Endothelial cell of umbilical vein (primary cell): ENCODE data around the gene SLC12A4. TPM values are rescaled to one million over a fixed set of nuclear protein-coding genes. Genes with fewer than 3 reads are reported as not detected.
"Not testable (repeated sequence)": the region's sequence is repeated elsewhere in the genome, so short reads cannot be mapped to it uniquely, and the experiment has no call there.

Experiments used
- BruUV-seq: library from RNA; stranded (reverse); fragments of 400-500 nt; replicated peaks from 2 replicates; lab custom pipeline; 2021; lab: Mats Ljungman, UMichigan
- CTCF ChIA-PET: fragments of 300-600, 350-600 bp; sonication (Branson Sonifier 250); formaldehyde crosslinking; loops from one replicate; lab custom pipeline; 2021; ENCODE audit warnings: antibody characterized with exemption, inconsistent platforms; lab: Charles Lee
- POLR2A ChIA-PET: fragments of 300-600, 350-600 bp; sonication (Branson Sonifier 250); formaldehyde crosslinking; loops from one replicate; lab custom pipeline; 2021; ENCODE audit warnings: antibody characterized with exemption, inconsistent platforms; lab: Charles Lee
- DNase-seq: peaks from one replicate; pipeline ENCODE4 v3.0.0-alpha.2; 2011; ENCODE audit warnings: low read depth, low spot score
- FAIRE-seq: peaks from 2 replicates; lab custom pipeline; 2011; peaks lifted over from hg19 to GRCh38; lab: Jason Lieb, UNC
- H2AFZ ChIP-seq: 2 replicates; pipeline ENCODE4 v1.6.0; 2012; ENCODE audit warnings: low read depth, low read length, control low read depth, inconsistent platforms
- H3K27ac ChIP-seq: 2 replicates; pipeline ENCODE4 v1.5.1; 2011; ENCODE audit warnings: low read depth, mild to moderate bottlenecking, control low read depth, low read length, moderate library complexity; ENCODE audit not compliant: insufficient read depth
- H3K27me3 ChIP-seq, 2 experiments: 2 replicates each; pipeline versions ENCODE4 v1.6.0 to v1.6.1; 2011; ENCODE audit warnings: low read length in 2 of 2, mixed read lengths in 1 of 2; ENCODE audit not compliant: control insufficient read depth in 2 of 2, insufficient read depth in 2 of 2
- H3K36me3 ChIP-seq, 2 experiments: 2 replicates in 1 of 2; 3 replicates in 1 of 2; pipeline ENCODE4 v1.5.1; 2011; ENCODE audit warnings: low read length in 2 of 2, mild to moderate bottlenecking in 1 of 2, moderate library complexity in 1 of 2; ENCODE audit not compliant: control insufficient read depth in 2 of 2, insufficient read depth in 2 of 2; ENCODE audit errors: extremely low read depth in 1 of 2
- H3K4me1 ChIP-seq: 3 replicates; pipeline ENCODE4 v1.5.1; 2011; ENCODE audit warnings: mild to moderate bottlenecking, low read length; ENCODE audit not compliant: control insufficient read depth, insufficient read depth; ENCODE audit errors: extremely low read depth
- H3K4me2 ChIP-seq: 2 replicates; pipeline ENCODE4 v1.6.1; 2011; ENCODE audit warnings: low read length, control low read depth, mixed read lengths; ENCODE audit not compliant: insufficient read depth
- H3K4me3 ChIP-seq, 3 experiments: fragments of 200-600 bp in 1 of 3; sonication (generic), shearing (Covaris generic) in 1 of 3; replicated peaks in 1 of 3; 2 replicates each; pipeline ENCODE4 v1.5.1; 2011 to 2016; ENCODE audit warnings: control low read depth in 3 of 3, low read length in 3 of 3, mild to moderate bottlenecking in 2 of 3, inconsistent platforms in 1 of 3, low read depth in 1 of 3, moderate library complexity in 1 of 3; ENCODE audit not compliant: insufficient read depth in 1 of 3
- H3K79me2 ChIP-seq: 2 replicates; pipeline ENCODE4 v1.6.0; 2012; ENCODE audit warnings: low read length, inconsistent platforms; ENCODE audit not compliant: control insufficient read depth, insufficient read depth
- H3K9ac ChIP-seq: replicated peaks from 2 replicates; pipeline ENCODE3; 2011; ENCODE audit warnings: low read length, control low read depth; ENCODE audit not compliant: insufficient read depth; ENCODE audit errors: extremely low read depth
- H3K9me1 ChIP-seq: replicated peaks from 3 replicates; pipeline ENCODE4 v1.6.0; 2011; ENCODE audit warnings: mild to moderate bottlenecking, low read length; ENCODE audit not compliant: control insufficient read depth, insufficient read depth; ENCODE audit errors: extremely low read depth
- H3K9me3 ChIP-seq: replicated peaks from 2 replicates; pipeline ENCODE4 v1.5.1; 2012; ENCODE audit warnings: low read length, inconsistent platforms; ENCODE audit not compliant: control insufficient read depth, insufficient read depth
- H4K20me1 ChIP-seq: replicated peaks from 2 replicates; pipeline ENCODE3; 2011; ENCODE audit warnings: mild to moderate bottlenecking, low read length; ENCODE audit not compliant: control insufficient read depth, insufficient read depth; ENCODE audit errors: extremely low read depth
- POLR2AphosphoS5 ChIP-seq: IDR thresholded peaks from 2 replicates; pipeline ENCODE4 v1.6.1; 2012; ENCODE audit warnings: low read depth, mild to moderate bottlenecking, control low read depth, low read length, moderate library complexity; ENCODE audit not compliant: insufficient read depth
- dilution Hi-C: fragments of 300-500 bp; cut with MboI; formaldehyde crosslinking; loops from one replicate; pipeline ENCODE4 v1.15.0; 2019; ENCODE audit warnings: low sequenced_read_pairs; ENCODE audit not compliant: extremely low pct_ligation_motif_present
- intact Hi-C: fragments of 100-400 bp; cut with micrococcal nuclease; formaldehyde crosslinking; loops from one replicate; pipeline ENCODE4 v1.10.0; 2022
- polyA plus RNA-seq, 4 experiments: library from polyadenylated mRNA; depleted of rRNA in 3 of 4; stranded (reverse) in 3 of 4; unstranded in 1 of 4; fragments of >200 nt; gene quantifications; 2 replicates each; pipeline versions ENCODE4 v1.2.1 to v1.2.3, GENCODE V29; 2011 to 2012; ENCODE audit warnings: missing spikeins in 1 of 4
- total RNA-seq: library from RNA; stranded (reverse); gene quantifications from 2 replicates; pipeline ENCODE4 v1.2.3, GENCODE V29; 2021

SLC12A4 gene
- total and polyA plus RNA-seq, 2 donors (not counting 3 experiments of a cell fraction or from before 2014, with no cell fraction given), result 110 to 114 TPM

DNA sequence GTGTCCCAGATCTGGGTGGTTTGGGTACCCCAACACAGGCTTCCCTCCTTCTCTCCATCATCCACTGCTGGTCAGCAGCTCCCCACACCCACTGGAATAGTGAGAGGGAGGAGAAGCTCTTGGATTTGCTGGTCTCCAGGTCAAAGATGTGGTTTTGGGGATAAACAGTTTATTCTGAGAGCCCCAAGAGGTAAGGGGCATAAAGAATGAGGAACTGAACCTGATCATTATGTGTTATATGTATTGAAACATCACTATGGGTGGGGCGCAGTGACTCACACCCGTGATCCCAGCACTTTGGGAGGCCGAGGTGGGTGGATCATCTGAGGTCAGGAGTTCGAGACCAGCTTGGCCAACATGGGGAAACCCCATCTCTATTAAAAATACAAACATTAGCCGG, 27.0 kb upstream of the SLC12A4 start:
- Histone ChIP-seq H3K4me2 (no peak overlapping the region), H2AFZ (no peak overlapping the region), H3K79me2 (no peaks in the 10 kb centered on the region), H3K36me3 (no peaks in the 10 kb centered on the region), H3K9me3 (no peaks in the 10 kb centered on the region), H3K9ac (no peak overlapping the region), H3K27ac (no peak overlapping the region), H4K20me1 (no peaks in the 10 kb centered on the region), H3K4me3 (no peak overlapping the region), H3K27me3 (no peaks in the 10 kb centered on the region), H3K9me1 (no peaks in the 10 kb centered on the region), H3K4me1 (peaks cover 10% of the 10 kb centered on the region)
- no TSS peak for BruUV-seq
- intact Hi-C loops, result no loop called here
- ChIA-PET CTCF (interaction anchor here (1.0 to 4.6 kb wide), 5 partner anchors 8 to 235 kb away, joined by 3 to 47 read pairs (median 5); no protein-coding TSS in a partner anchor), POLR2A (interaction anchor here (1.0 kb wide), 1 partner anchor 10 kb away, joined by 3 read pairs; no protein-coding TSS in a partner anchor)
- no peak for FAIRE-seq
- DNase-seq, result no peak
- dilution Hi-C loops, result no loop called here
- TF ChIP-seq POLR2AphosphoS5, result no peak

DNA sequence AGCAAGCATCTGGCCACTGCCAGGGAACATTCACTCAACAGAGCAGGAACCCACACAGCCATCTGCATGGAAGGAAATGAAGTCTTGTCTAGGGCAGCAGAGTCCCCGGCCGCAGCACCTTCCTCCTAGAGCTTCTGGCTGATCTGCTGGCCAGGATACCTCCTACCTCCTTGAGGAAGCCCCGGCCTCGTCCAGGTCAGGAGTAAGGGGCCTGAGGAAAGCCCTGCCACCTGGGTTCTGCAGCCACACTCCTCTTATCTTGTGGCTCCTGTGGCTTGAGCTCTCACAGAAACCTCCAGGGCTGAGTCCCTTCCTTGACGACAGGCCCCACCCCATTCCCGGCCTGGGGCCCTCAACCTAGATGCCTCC, 25.6 kb upstream of the SLC12A4 start:
- H3K79me2 ChIP-seq, H3K4me1 ChIP-seq, DNase-seq, H3K4me3 ChIP-seq, H3K27me3 ChIP-seq, FAIRE-seq, H3K4me2 ChIP-seq, POLR2A ChIA-PET, H3K36me3 ChIP-seq, dilution Hi-C loops, H3K27ac ChIP-seq, H3K9me3 ChIP-seq, H4K20me1 ChIP-seq, H3K9me1 ChIP-seq, H3K9ac ChIP-seq, intact Hi-C loops, BruUV-seq: not testable (repeated sequence)
- H2AFZ ChIP-seq, result peak overlapping the region; percentile 96
- CTCF ChIA-PET, result interaction anchor here (0.6 to 4.6 kb wide), 13 partner anchors 10 to 236 kb away, joined by 3 to 47 read pairs (median 4); no protein-coding TSS in a partner anchor
